K562 (cell line): Measurements from ENCODE around the gene TMEM217. TPM values are rescaled to one million over a fixed set of nuclear protein-coding genes. Genes with fewer than 3 reads are reported as not detected.

Experiments
- CREM ChIP-seq: IDR thresholded peaks from 2 replicates; pipeline ENCODE4 v1.6.1; 2014; ENCODE audit warnings: antibody characterized with exemption, low read depth
- CSDE1 ChIP-seq, 2 experiments: fragments of 450-650 bp; IDR thresholded peaks; 2 replicates each; pipeline ENCODE4 v1.6.1; 2016; ENCODE audit warnings: mild to moderate bottlenecking in 1 of 2
- ETS2 ChIP-seq: IDR thresholded peaks from 2 replicates; pipeline ENCODE4 v1.6.1; 2016; ENCODE audit warnings: borderline replicate concordance, missing genetic modification characterization, mild to moderate bottlenecking, moderate library complexity, missing compliant biosample characterization; ENCODE audit not compliant: poor library complexity, severe bottlenecking
- FOXK1 ChIP-seq: sonication (generic); formaldehyde crosslinking; IDR thresholded peaks from 2 replicates; pipeline ENCODE4 v1.8.0; 2022; ENCODE audit warnings: missing genetic modification reagents, mild to moderate bottlenecking, borderline replicate concordance
- KLF1 ChIP-seq: fragments of 450-650 bp; IDR thresholded peaks from 2 replicates; pipeline ENCODE4 v1.6.1; 2016; ENCODE audit warnings: missing genetic modification characterization, missing compliant biosample characterization
- MTA1 ChIP-seq: fragments of 450-650 bp; IDR thresholded peaks from 2 replicates; pipeline ENCODE4 v1.6.1; 2017; ENCODE audit warnings: borderline replicate concordance
- MTA2 ChIP-seq: fragments of 450-650 bp; IDR thresholded peaks from 2 replicates; pipeline ENCODE4 v1.6.1; 2016; ENCODE audit warnings: low read depth
- RFX7 ChIP-seq: fragments of 250-450 bp; sonication (Bioruptor Pico); IDR thresholded peaks from 2 replicates; pipeline ENCODE4 v1.5.1; 2021; ENCODE audit warnings: mild to moderate bottlenecking
- SMC3 ChIP-seq: conservative IDR thresholded peaks from 2 replicates; pipeline ENCODE4 v1.6.1; 2011; ENCODE audit warnings: low read depth, low read length, improper control_type of control experiment; ENCODE audit not compliant: insufficient read depth
- TBL1XR1 ChIP-seq, 2 experiments: IDR thresholded peaks; 2 replicates each; pipeline ENCODE4 v1.6.1; 2012; ENCODE audit warnings: improper control_type of control experiment in 2 of 2, low read length in 2 of 2, mild to moderate bottlenecking in 1 of 2
- ZNF282 ChIP-seq: sonication (generic); formaldehyde crosslinking; IDR thresholded peaks from 2 replicates; pipeline ENCODE4 v1.8.1; 2023; ENCODE audit warnings: missing genetic modification reagents
- polyA plus RNA-seq, 8 experiments: library from polyadenylated mRNA; depleted of rRNA in 4 of 8; stranded (reverse) in 5 of 8; unstranded in 3 of 8; fragments of >200 nt; fragmentation: Nextera tagmentation in 2 of 8; fragmentation: Illumina TruSeq in 1 of 8; extraction: Ambion mirVana in 2 of 8; extraction: Trizol in 1 of 8; gene quantifications; 2 replicates each; pipeline versions ENCODE4 v1.2.1 to v1.2.3, GENCODE V29; 2011 to 2014; ENCODE audit warnings: inconsistent platforms in 1 of 8, missing spikeins in 1 of 8
- total RNA-seq, 7 experiments: library from RNA; depleted of rRNA in 6 of 7; stranded (reverse); fragments of >200 nt in 6 of 7; fragmentation: Illumina TruSeq in 2 of 7; extraction: Trizol in 2 of 7; gene quantifications; 2 replicates each; pipeline versions ENCODE4 v1.2.1 to v1.2.3, GENCODE V29; 2011 to 2021; ENCODE audit warnings: low replicate concordance in 1 of 7
- TF ChIP-seq, protein P1 (sequence below): sonication (generic); formaldehyde crosslinking; IDR thresholded peaks from 2 replicates; pipeline ENCODE4 v1.8.0; 2022; ENCODE audit warnings: missing genetic modification reagents, mild to moderate bottlenecking, moderate library complexity, borderline replicate concordance

TMEM217 gene
- total and polyA plus RNA-seq, 9 of the 15 experiments (the other 6 are each of a cell fraction or from before 2014, with no cell fraction given): 1.3 to 8.0 (median 1.9) TPM

DNA sequence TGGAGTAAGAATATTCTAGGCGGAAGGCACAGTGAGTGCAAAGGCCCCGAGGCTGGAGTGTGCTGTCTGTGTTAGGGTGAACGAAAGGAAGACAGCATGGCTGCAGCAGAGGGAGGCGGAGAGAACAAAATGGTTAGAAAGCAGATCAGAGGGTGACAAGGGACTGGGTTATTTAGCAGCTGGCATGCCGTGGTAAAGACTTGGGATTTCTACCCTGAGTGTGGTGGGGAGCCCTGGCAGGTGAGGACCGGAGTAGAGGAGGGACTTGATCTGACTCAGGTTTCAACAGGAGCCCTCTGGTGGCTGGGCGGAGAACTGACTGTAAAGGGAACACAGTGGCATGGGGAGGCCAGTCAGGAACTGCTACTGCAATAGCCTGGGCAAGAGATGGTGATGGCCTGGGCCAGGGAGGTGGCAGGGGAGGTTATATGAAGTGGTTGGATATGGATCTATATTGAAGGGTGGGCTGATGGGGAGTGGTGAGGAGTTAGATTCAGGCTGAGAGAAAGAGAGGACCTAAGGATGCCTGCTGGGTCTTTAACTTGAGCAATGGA is 50.0 kb downstream of the TMEM217 start (continued):
- peak in 1 of 2 experiments; percentile 42; a peak in 1 of 4 replicates for TF ChIP-seq TBL1XR1 (IDR thresholded peaks at IDR 0.05; ENCODE audit: low read length in 2 of 2)
- no peak for TF ChIP-seq KLF1 (tag)
- TF ChIP-seq ZNF282: no peak
- peak; percentile 32; the same call in 1 of the 2 replicates for TF ChIP-seq CREM
- TF ChIP-seq SMC3: peak; percentile 98
- TF ChIP-seq ETS2 (tag): no peak
- peak; percentile 82 for TF ChIP-seq MTA1
- TF ChIP-seq, protein P1, sequence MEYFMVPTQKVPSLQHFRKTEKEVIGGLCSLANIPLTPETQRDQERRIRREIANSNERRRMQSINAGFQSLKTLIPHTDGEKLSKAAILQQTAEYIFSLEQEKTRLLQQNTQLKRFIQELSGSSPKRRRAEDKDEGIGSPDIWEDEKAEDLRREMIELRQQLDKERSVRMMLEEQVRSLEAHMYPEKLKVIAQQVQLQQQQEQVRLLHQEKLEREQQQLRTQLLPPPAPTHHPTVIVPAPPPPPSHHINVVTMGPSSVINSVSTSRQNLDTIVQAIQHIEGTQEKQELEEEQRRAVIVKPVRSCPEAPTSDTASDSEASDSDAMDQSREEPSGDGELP: peak; percentile 72; the same call in 1 of the 2 replicates
- 0 out of 2 replicates have a peak, but pooled peaks have one; percentile 69 for TF ChIP-seq FOXK1 (CRISPR knock-in tag)
- TF ChIP-seq RFX7: no peak
- TF ChIP-seq MTA2: no peak
- no peak for TF ChIP-seq CSDE1 (IDR thresholded peaks at IDR 0.05)
